Naive thymus-derived CD4-positive, alpha-beta T cell (primary cell): ENCODE data around the gene ZBED6. TPM values are rescaled to one million over a fixed set of nuclear protein-coding genes. Genes with fewer than 3 reads are reported as not detected.

Experiments used
- ATAC-seq: fragments of 150-1000 bp; cut with Tn5 transposase; 2 replicates; pipeline ENCODE4 v1.10.0; 2021; ENCODE audit warnings: mild to moderate bottlenecking, moderate library complexity
- CTCF ChIA-PET: fragments of 350-600 bp; sonication (Branson Sonifier 250); formaldehyde crosslinking; loops from one replicate; lab custom pipeline; 2021; ENCODE audit warnings: antibody characterized with exemption; lab: Charles Lee
- POLR2A ChIA-PET: fragments of 350-600 bp; sonication (Branson Sonifier 250); formaldehyde crosslinking; loops from one replicate; lab custom pipeline; 2021; ENCODE audit warnings: antibody characterized with exemption, inconsistent platforms; lab: Charles Lee
- DNase-seq, 9 donors: peaks; one replicate each; pipeline versions ENCODE4 v3.0.0 to v3.0.0-alpha.2; 2020 to 2022; ENCODE audit warnings: mixed read lengths in 1 of 9
- H3K27ac ChIP-seq: one replicate; pipeline ENCODE4 v1.7.0; 2013; ENCODE audit warnings: mild to moderate bottlenecking, low read depth, low read length, moderate library complexity
- H3K27me3 ChIP-seq, 2 donors: one replicate each; pipeline ENCODE4 v1.7.0; 2013; ENCODE audit warnings: low read length in 2 of 2, mild to moderate bottlenecking in 2 of 2, moderate library complexity in 2 of 2; ENCODE audit not compliant: control insufficient read depth in 2 of 2, insufficient read depth in 2 of 2
- H3K36me3 ChIP-seq, 3 experiments: 1 replicate in 2 of 3; 2 replicates in 1 of 3; pipeline ENCODE4 v1.7.0; 2013; ENCODE audit warnings: low read length in 3 of 3, mild to moderate bottlenecking in 3 of 3, moderate library complexity in 1 of 3; ENCODE audit not compliant: insufficient read depth in 3 of 3, control insufficient read depth in 2 of 3
- H3K4me1 ChIP-seq, 2 donors: one replicate each; pipeline ENCODE4 v1.7.0; 2013; ENCODE audit warnings: low read length in 2 of 2, mild to moderate bottlenecking in 2 of 2, moderate library complexity in 1 of 2; ENCODE audit not compliant: control insufficient read depth in 2 of 2, insufficient read depth in 2 of 2
- H3K4me3 ChIP-seq: 2 replicates; pipeline ENCODE4 v1.7.0; 2013; ENCODE audit warnings: mild to moderate bottlenecking, low read length
- H3K9me3 ChIP-seq, 3 experiments: 1 replicate in 2 of 3; 2 replicates in 1 of 3; pipeline ENCODE4 v1.7.0; 2013; ENCODE audit warnings: low read length in 3 of 3; ENCODE audit not compliant: control insufficient read depth in 2 of 3
- H3K27ac Mint-ChIP-seq, 9 donors: one replicate each; pipeline ENCODE4 v1.8.0; 2020 to 2022; ENCODE audit warnings: mixed read lengths in 9 of 9, mild to moderate bottlenecking in 8 of 9, moderate library complexity in 5 of 9, inconsistent platforms in 2 of 9
- H3K27me3 Mint-ChIP-seq, 5 donors: one replicate each; pipeline ENCODE4 v1.8.0; 2021 to 2022; ENCODE audit warnings: mixed read lengths in 5 of 5, mild to moderate bottlenecking in 1 of 5
- H3K36me3 Mint-ChIP-seq, 5 donors: one replicate each; pipeline ENCODE4 v1.8.0; 2020 to 2022; ENCODE audit warnings: mixed read lengths in 5 of 5, mild to moderate bottlenecking in 3 of 5, inconsistent platforms in 1 of 5
- H3K4me1 Mint-ChIP-seq, 7 donors: one replicate each; pipeline ENCODE4 v1.8.0; 2020 to 2022; ENCODE audit warnings: mixed read lengths in 7 of 7, mild to moderate bottlenecking in 3 of 7, inconsistent platforms in 1 of 7
- H3K4me3 Mint-ChIP-seq, 10 donors: one replicate each; pipeline ENCODE4 v1.8.0; 2020 to 2022; ENCODE audit warnings: mild to moderate bottlenecking in 10 of 10, mixed read lengths in 10 of 10, moderate library complexity in 6 of 10, inconsistent platforms in 2 of 10
- H3K9me3 Mint-ChIP-seq, 11 donors: one replicate each; pipeline ENCODE4 v1.8.0; 2020 to 2022; ENCODE audit warnings: mixed read lengths in 11 of 11, mild to moderate bottlenecking in 4 of 11, inconsistent platforms in 1 of 11, moderate library complexity in 1 of 11
- intact Hi-C, 2 donors: fragments of 100-400 bp; cut with micrococcal nuclease; formaldehyde crosslinking; loops; one replicate each; pipeline ENCODE4 v1.15.1; 2023
- polyA plus RNA-seq, 2 donors: library from polyadenylated mRNA; unstranded; fragments of 300-500 nt; fragmentation: Illumina TruSeq; gene quantifications; one replicate each; pipeline ENCODE4 v1.2.3, GENCODE V29; 2021
- total RNA-seq, 6 experiments: library from RNA in 5 of 6; stranded (reverse) in 5 of 6; gene quantifications; 1 replicate in 5 of 6; 2 replicates in 1 of 6; pipeline ENCODE4 v1.2.3 and lab custom pipeline; 2021 to 2026

The ZBED6 gene
- total and polyA plus RNA-seq, 7 experiments from 2014 or later = 1.1 to 36.1 (median 31.6) TPM

GRCh38 chr1:203776636-203777035 is 18.8 kb upstream of the ZBED6 start:
- no peaks in the 10 kb centered on the region for H3K27me3 ChIP-seq
- peaks cover 8 to 38% (median 16%) of the 10 kb centered on the region in 3 experiments for H3K36me3 ChIP-seq
- intact Hi-C loops = loop anchor here in 1 of 2 donors (1.0 to 5.0 kb wide), 3 partner anchors 34 to 272 kb away; no protein-coding TSS in a partner anchor
- peak; percentile 40 for ATAC-seq
- POLR2A ChIA-PET = interaction anchor here (2.4 kb wide), 1 partner anchor 11 kb away, joined by 18 read pairs; the partner anchor contains the start of gene LAX1
- Mint-ChIP-seq H3K36me3 (peaks cover 9 to 47% (median 21%) of the 10 kb centered on the region in 5 donors), H3K27me3 (no peaks in the 10 kb centered on the region), H3K27ac (peak overlapping the region in 8 of 9 donors; percentile 22 to 85 (median 50)), H3K4me3 (peak overlapping the region in 1 of 10 donors; percentile 31), H3K9me3 (no peaks in the 10 kb centered on the region), H3K4me1 (peaks cover 0 to 16% (median 7%) of the 10 kb centered on the region in 7 donors)
- H3K4me1 ChIP-seq = no peaks in the 10 kb centered on the region
- CTCF ChIA-PET = interaction anchor here (1.0 to 1.1 kb wide), 3 partner anchors 41 to 272 kb away, joined by 3 read pairs; no protein-coding TSS in a partner anchor
- DNase-seq = no peak
- H3K9me3 ChIP-seq = no peaks in the 10 kb centered on the region
- no peak overlapping the region for H3K4me3 ChIP-seq
- H3K27ac ChIP-seq = no peak overlapping the region

GRCh38 chr1:203777596-203777995 is 17.8 kb upstream of the ZBED6 start:
- no peak overlapping the region for H3K4me3 Mint-ChIP-seq
- CTCF ChIA-PET = interaction anchor here (1.1 kb wide), 1 partner anchor 76 kb away, joined by 3 read pairs; no protein-coding TSS in a partner anchor
- POLR2A ChIA-PET = interaction anchor here (2.4 kb wide), 1 partner anchor 12 kb away, joined by 18 read pairs; the partner anchor contains the start of gene LAX1
- intact Hi-C loops = loop anchor here in 1 of 2 donors (2.0 to 5.0 kb wide), 2 partner anchors 35 to 75 kb away; no protein-coding TSS in a partner anchor
- ATAC-seq = no peak
- Histone ChIP-seq H3K36me3 (peaks cover 4 to 32% (median 11%) of the 10 kb centered on the region in 3 experiments), H3K9me3 (no peaks in the 10 kb centered on the region), H3K27me3 (no peaks in the 10 kb centered on the region), H3K4me1 (no peaks in the 10 kb centered on the region), H3K4me3 (no peak overlapping the region), H3K27ac (no peak overlapping the region)
- peak overlapping the region in 1 of 9 donors; percentile 37 for H3K27ac Mint-ChIP-seq
- peaks cover 7 to 42% (median 18%) of the 10 kb centered on the region in 5 donors for H3K36me3 Mint-ChIP-seq
- H3K27me3 Mint-ChIP-seq = no peaks in the 10 kb centered on the region
- H3K4me1 Mint-ChIP-seq = peaks cover 0 to 16% (median 7%) of the 10 kb centered on the region in 7 donors
- DNase-seq = no peak
- no peaks in the 10 kb centered on the region for H3K9me3 Mint-ChIP-seq

GRCh38 chr1:203778146-203778545 is 17.3 kb upstream of the ZBED6 start:
- Mint-ChIP-seq H3K27ac (peak overlapping the region in 4 of 9 donors; percentile 28 to 70 (median 38)), H3K9me3 (no peaks in the 10 kb centered on the region), H3K4me3 (no peak overlapping the region), H3K4me1 (peaks cover 0 to 16% (median 7%) of the 10 kb centered on the region in 7 donors), H3K27me3 (no peaks in the 10 kb centered on the region), H3K36me3 (peaks cover 7 to 36% (median 18%) of the 10 kb centered on the region in 5 donors)
- Histone ChIP-seq H3K27ac (no peak overlapping the region), H3K27me3 (no peaks in the 10 kb centered on the region), H3K4me3 (no peak overlapping the region), H3K4me1 (no peaks in the 10 kb centered on the region), H3K36me3 (peaks cover 4 to 27% (median 11%) of the 10 kb centered on the region in 3 experiments), H3K9me3 (no peaks in the 10 kb centered on the region)
- intact Hi-C loops = loop anchor here in 1 of 2 donors (5.0 kb wide), 1 partner anchor 36 kb away; no protein-coding TSS in a partner anchor
- DNase-seq (no peak), ATAC-seq (peak; percentile 31)
- POLR2A ChIA-PET = no interaction called here
- CTCF ChIA-PET = no interaction called here

DNA sequence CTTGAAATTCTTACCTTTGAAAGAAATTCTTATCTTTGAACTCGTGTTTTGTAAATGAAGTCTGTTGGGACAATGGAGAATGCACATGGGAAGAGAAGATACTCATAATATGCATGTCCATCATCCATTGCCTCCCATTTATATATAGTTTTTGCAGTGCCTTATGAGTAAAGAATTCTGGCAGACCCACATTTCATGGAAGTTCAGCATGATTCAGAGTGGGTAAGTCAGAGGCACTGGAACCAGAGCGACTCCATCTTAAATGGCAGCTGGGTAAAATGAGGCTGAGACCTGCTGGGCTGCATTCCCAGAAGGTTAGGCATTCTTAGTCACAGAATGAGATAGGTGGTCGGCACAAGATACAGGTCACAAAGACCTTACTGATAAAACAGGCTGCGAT is 16.6 kb upstream of the ZBED6 start:
- Mint-ChIP-seq H3K4me3 (no peak overlapping the region), H3K4me1 (peaks cover 0 to 16% (median 7%) of the 10 kb centered on the region in 7 donors), H3K36me3 (peaks cover 6 to 33% (median 17%) of the 10 kb centered on the region in 5 donors), H3K27ac (peak overlapping the region in 2 of 9 donors; percentile 28 to 29), H3K9me3 (no peaks in the 10 kb centered on the region), H3K27me3 (no peaks in the 10 kb centered on the region)
- ATAC-seq (no peak), DNase-seq (no peak)
- no peak overlapping the region for H3K27ac ChIP-seq
- CTCF ChIA-PET = no interaction called here
- H3K36me3 ChIP-seq = peaks cover 2 to 21% (median 11%) of the 10 kb centered on the region in 3 experiments
- POLR2A ChIA-PET = no interaction called here
- no peaks in the 10 kb centered on the region for H3K9me3 ChIP-seq
- H3K4me1 ChIP-seq = no peaks in the 10 kb centered on the region
- no peaks in the 10 kb centered on the region for H3K27me3 ChIP-seq
- H3K4me3 ChIP-seq = no peak overlapping the region
- intact Hi-C loops = loop anchor here in 1 of 2 donors (5.0 kb wide), 1 partner anchor 36 kb away; no protein-coding TSS in a partner anchor

DNA sequence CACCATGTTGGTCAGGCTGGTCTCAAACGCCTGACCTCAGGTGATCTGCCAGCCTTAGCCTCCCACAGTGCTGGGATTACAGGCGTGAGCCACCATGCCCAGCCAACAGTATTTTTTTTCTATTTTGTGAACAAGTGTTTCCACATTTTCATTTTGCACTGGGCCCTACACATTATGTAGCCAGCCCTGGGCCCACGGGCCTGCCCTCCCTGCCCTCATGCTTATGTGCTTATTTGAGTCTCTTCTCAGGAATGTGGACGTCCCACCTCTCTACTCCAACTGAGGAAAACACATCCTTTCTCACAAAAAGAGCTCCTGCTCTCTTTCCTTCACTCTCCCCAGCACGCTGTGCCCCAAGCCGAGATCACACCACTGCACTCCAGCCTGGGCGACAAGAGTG is 13.5 kb upstream of the ZBED6 start:
- H3K4me1 ChIP-seq = no peaks in the 10 kb centered on the region
- CTCF ChIA-PET = interaction anchor here (0.7 kb wide), 1 partner anchor 280 kb away, joined by 3 read pairs; no protein-coding TSS in a partner anchor
- DNase-seq (no peak), ATAC-seq (no peak)
- H3K27ac ChIP-seq = no peak overlapping the region
- H3K9me3 ChIP-seq = no peaks in the 10 kb centered on the region
- H3K36me3 ChIP-seq = no peaks in the 10 kb centered on the region
- Mint-ChIP-seq H3K36me3 (peaks cover 0 to 5% (median 4%) of the 10 kb centered on the region in 5 donors), H3K4me1 (peaks cover 0 to 3% (median 0%) of the 10 kb centered on the region in 7 donors), H3K4me3 (no peak overlapping the region), H3K9me3 (no peaks in the 10 kb centered on the region), H3K27ac (no peak overlapping the region), H3K27me3 (peaks cover 0 to 10% (median 0%) of the 10 kb centered on the region in 5 donors)
- intact Hi-C loops = no loop called here
- H3K4me3 ChIP-seq = no peak overlapping the region
- POLR2A ChIA-PET = no interaction called here
- H3K27me3 ChIP-seq = no peaks in the 10 kb centered on the region

- intact Hi-C loops = loop anchor here in 1 of 2 donors (10.0 kb wide), 1 partner anchor 465 kb away; no protein-coding TSS in a partner anchor
These were observed 5.5 kb upstream of the ZBED6 start for GRCh38 chr1:203789966-203790365.

More at GRCh38 chr1:203789966-203790365, 5.5 kb upstream of the ZBED6 start:
- H3K36me3 ChIP-seq = no peaks in the 10 kb centered on the region
- DNase-seq (no peak), ATAC-seq (no peak)
- CTCF ChIA-PET = no interaction called here
- H3K4me3 Mint-ChIP-seq = no peak overlapping the region
- no peak overlapping the region for H3K4me3 ChIP-seq
- H3K9me3 ChIP-seq = no peaks in the 10 kb centered on the region
- no peaks in the 10 kb centered on the region for H3K27me3 ChIP-seq
- H3K27ac ChIP-seq = no peak overlapping the region
- no peaks in the 10 kb centered on the region for H3K9me3 Mint-ChIP-seq
- peaks cover 0 to 4% (median 4%) of the 10 kb centered on the region in 7 donors for H3K4me1 Mint-ChIP-seq
- POLR2A ChIA-PET = interaction anchor here (2.3 kb wide), 1 partner anchor 25 kb away, joined by 9 read pairs; the partner anchor contains the start of gene LAX1
- no peak overlapping the region for H3K27ac Mint-ChIP-seq
- H3K4me1 ChIP-seq = peaks cover 0 to 4% of the 10 kb centered on the region in 2 donors
- H3K27me3 Mint-ChIP-seq = peaks cover 0 to 3% (median 0%) of the 10 kb centered on the region in 5 donors
- peaks cover 0 to 5% (median 4%) of the 10 kb centered on the region in 5 donors for H3K36me3 Mint-ChIP-seq
